SK-N-SH (cell line): ENCODE results near the gene USP12.

Experiments
- CHD2 ChIP-seq: fragments of 150-350 bp; IDR thresholded peaks from 2 replicates; pipeline ENCODE4 v1.6.1; 2018; ENCODE audit warnings: low read length; ENCODE audit not compliant: partially characterized antibody
- MXI1 ChIP-seq: IDR thresholded peaks from 2 replicates; pipeline ENCODE4 v1.6.1; 2012; ENCODE audit warnings: mild to moderate bottlenecking, low read depth, low read length, improper control_type of control experiment
- TF ChIP-seq, protein P1 (sequence below): fragments of 200-600 bp; sonication (generic); IDR thresholded peaks from 2 replicates; pipeline ENCODE4 v1.6.1; 2017; ENCODE audit warnings: antibody characterized with exemption, mild to moderate bottlenecking, moderate library complexity

DNA sequence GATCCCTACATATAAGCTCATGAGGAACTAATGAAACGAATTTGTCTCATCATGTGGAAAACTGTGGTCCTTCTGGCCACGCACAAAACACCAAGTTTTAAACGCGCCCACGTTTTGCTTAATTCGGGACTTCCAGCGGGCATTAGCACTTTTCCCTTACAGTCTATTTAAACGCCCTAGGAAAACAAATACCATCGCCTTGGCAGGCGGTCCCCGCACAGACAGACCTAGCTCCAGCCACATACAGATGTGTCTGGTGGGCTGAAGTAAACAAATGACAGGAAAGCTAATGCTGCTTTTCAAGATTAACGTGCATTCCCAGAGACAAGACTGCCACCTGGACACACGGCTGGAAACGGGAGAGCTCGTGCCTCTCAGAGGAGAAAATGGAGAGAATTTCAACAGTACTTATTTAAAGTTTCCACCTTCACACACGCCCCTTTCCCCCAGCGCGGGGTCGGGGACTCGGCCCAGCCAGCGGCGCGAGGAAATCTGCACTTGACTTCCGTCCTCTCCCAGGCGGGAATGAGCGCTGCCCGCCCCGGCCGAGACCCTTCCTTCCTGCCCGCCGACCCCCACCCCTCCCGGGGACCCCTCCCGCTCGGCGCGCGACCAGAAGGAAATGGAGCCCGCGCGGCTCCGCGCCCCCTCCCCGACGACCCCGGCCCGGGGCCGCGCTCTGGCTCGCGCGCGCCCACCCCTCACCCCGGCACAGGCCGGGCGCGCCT lies 931 bp downstream of the USP12 start:
- TF ChIP-seq, protein P1, sequence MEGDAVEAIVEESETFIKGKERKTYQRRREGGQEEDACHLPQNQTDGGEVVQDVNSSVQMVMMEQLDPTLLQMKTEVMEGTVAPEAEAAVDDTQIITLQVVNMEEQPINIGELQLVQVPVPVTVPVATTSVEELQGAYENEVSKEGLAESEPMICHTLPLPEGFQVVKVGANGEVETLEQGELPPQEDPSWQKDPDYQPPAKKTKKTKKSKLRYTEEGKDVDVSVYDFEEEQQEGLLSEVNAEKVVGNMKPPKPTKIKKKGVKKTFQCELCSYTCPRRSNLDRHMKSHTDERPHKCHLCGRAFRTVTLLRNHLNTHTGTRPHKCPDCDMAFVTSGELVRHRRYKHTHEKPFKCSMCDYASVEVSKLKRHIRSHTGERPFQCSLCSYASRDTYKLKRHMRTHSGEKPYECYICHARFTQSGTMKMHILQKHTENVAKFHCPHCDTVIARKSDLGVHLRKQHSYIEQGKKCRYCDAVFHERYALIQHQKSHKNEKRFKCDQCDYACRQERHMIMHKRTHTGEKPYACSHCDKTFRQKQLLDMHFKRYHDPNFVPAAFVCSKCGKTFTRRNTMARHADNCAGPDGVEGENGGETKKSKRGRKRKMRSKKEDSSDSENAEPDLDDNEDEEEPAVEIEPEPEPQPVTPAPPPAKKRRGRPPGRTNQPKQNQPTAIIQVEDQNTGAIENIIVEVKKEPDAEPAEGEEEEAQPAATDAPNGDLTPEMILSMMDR: no peak
- TF ChIP-seq CHD2 (no peak), MXI1 (peak; percentile 53; the same call in 1 of the 2 replicates)
